Kidney (tissue), 14 donors: ENCODE data around the gene DDT. TPM values are rescaled to one million over a fixed set of nuclear protein-coding genes. Genes with fewer than 3 reads are reported as not detected.
"Not testable (repeated sequence)": the region's sequence is repeated elsewhere in the genome, so short reads cannot be mapped to it uniquely, and the experiment has no call there.

ENCODE experiments used
- DNase-seq, 5 donors: peaks; one replicate each; pipeline ENCODE4 v3.0.0-alpha.2; 2013 to 2020
- FAIRE-seq: peaks from 2 replicates; lab custom pipeline; 2012; peaks lifted over from hg19 to GRCh38; lab: Jason Lieb, UNC
- H3K27ac ChIP-seq, 2 donors: one replicate each; pipeline ENCODE4 v1.7.0; 2013; ENCODE audit warnings: low read depth in 2 of 2, low read length in 2 of 2, inconsistent platforms in 1 of 2
- H3K27me3 ChIP-seq: one replicate; pipeline ENCODE4 v1.7.1; 2013; ENCODE audit warnings: low read length, inconsistent platforms; ENCODE audit not compliant: control insufficient read depth, insufficient read depth
- H3K36me3 ChIP-seq, 3 donors: one replicate each; pipeline versions ENCODE4 v1.7.0 to v1.7.1; 2013; ENCODE audit warnings: low read length in 3 of 3, control low read depth in 1 of 3, inconsistent platforms in 1 of 3; ENCODE audit not compliant: insufficient read depth in 3 of 3, control insufficient read depth in 2 of 3
- H3K4me1 ChIP-seq, 3 donors: one replicate each; pipeline versions ENCODE4 v1.7.0 to v1.7.1; 2013; ENCODE audit warnings: low read length in 3 of 3, inconsistent platforms in 1 of 3, low read depth in 1 of 3; ENCODE audit not compliant: control insufficient read depth in 2 of 3, insufficient read depth in 2 of 3
- H3K4me3 ChIP-seq, 3 donors: one replicate each; pipeline versions ENCODE4 v1.7.0 to v1.8.1; 2013; ENCODE audit warnings: low read length in 3 of 3, control low read depth in 1 of 3, inconsistent platforms in 1 of 3
- H3K9ac ChIP-seq, 3 donors: one replicate each; pipeline versions ENCODE4 v1.7.0 to v1.7.1; 2013; ENCODE audit warnings: low read length in 3 of 3, control low read depth in 1 of 3, inconsistent platforms in 1 of 3
- H3K9me3 ChIP-seq, 3 donors: one replicate each; pipeline versions ENCODE4 v1.7.0 to v1.7.1; 2013; ENCODE audit warnings: low read length in 3 of 3, control low read depth in 1 of 3, inconsistent platforms in 1 of 3; ENCODE audit not compliant: control insufficient read depth in 2 of 3, insufficient read depth in 1 of 3
- intact Hi-C: fragments of 100-400 bp; cut with DNase I; formaldehyde crosslinking; loops from one replicate; pipeline ENCODE4 v1.11.1; 2022
- polyA plus RNA-seq: library from polyadenylated mRNA; stranded (reverse); fragments of 350-450 nt; fragmentation: Illumina TruSeq; extraction: RNeasy Lipid Tissue Mini Kit (QIAGEN cat#74804); gene quantifications from one replicate; pipeline ENCODE4 v1.2.3, GENCODE V29; 2014; ENCODE audit warnings: low read depth, low replicate concordance; ENCODE audit not compliant: insufficient read depth
- total RNA-seq: library from RNA; stranded (reverse); fragmentation: NEBNext Ultra II Directional; extraction: Animal tissue kit (Norgen Biotek cat#: 25700); gene quantifications from one replicate; pipeline ENCODE4 v1.2.1, GENCODE V29; 2021
- TF ChIP-seq, protein P1 (sequence below): IDR thresholded peaks from 3 replicates; pipeline ENCODE4 v1.5.1; 2012; ENCODE audit warnings: mild to moderate bottlenecking, moderate library complexity, borderline replicate concordance; ENCODE audit not compliant: insufficient read depth; ENCODE audit errors: extremely low read depth
- donor health status: control.
- donor health status: control.
- donor health status: control.
- donor health status: control.
- donor health status: control.
- donor health status: DM: yes; HTN: yes; CAD: no.
- donor health status: Normal renal cell carcinoma (clear cell type).

Gene DDT
- total and polyA plus RNA-seq, 2 donors from 2014 or later: 97.4 to 448 TPM

DNA sequence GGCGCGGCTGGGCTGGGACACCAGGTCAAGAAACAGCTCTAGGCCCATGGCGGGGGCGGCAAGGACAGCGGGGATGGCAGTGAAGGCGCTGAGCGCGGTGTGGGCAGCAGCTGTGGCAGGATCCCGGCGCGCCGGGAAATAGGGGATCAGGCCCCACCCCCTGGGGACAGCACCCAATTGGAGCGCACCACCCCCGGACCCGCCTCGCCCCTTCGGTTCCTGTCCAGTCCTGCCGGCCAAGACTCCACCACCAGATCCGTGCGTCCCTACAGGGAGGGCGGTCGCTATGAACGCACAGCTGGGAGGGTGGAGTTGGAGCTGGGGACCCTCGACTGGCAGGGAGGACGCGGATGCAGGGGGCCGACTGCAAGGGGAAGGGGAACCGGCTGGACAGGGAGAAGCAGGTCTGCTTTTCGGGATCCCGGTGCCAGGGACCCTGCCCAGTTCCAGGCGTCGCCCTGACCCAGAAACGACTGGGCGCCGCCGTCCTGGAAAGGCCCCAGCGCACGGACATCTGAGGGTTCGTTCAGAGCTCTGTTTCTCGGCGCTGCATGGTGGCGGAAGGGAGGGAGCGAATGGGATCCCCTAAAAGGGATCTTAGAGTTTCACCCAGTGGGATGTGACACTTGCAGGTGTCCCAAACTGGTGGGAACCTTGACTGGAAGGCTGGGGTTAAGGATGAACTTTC is 13.0 kb downstream of the DDT start, which contains the start of gene GSTT2B:
Gene GSTT2B, minus strand, starts transcription at position 112 of the 688 bp plus-strand sequence. Its CDS starts 64 bp downstream, at position 48.
- H3K4me3 ChIP-seq, H3K27ac ChIP-seq, DNase-seq, H3K27me3 ChIP-seq, H3K36me3 ChIP-seq, H3K9ac ChIP-seq, intact Hi-C loops, H3K4me1 ChIP-seq, H3K9me3 ChIP-seq: not testable (repeated sequence)
- peak; percentile 88 for FAIRE-seq

DNA sequence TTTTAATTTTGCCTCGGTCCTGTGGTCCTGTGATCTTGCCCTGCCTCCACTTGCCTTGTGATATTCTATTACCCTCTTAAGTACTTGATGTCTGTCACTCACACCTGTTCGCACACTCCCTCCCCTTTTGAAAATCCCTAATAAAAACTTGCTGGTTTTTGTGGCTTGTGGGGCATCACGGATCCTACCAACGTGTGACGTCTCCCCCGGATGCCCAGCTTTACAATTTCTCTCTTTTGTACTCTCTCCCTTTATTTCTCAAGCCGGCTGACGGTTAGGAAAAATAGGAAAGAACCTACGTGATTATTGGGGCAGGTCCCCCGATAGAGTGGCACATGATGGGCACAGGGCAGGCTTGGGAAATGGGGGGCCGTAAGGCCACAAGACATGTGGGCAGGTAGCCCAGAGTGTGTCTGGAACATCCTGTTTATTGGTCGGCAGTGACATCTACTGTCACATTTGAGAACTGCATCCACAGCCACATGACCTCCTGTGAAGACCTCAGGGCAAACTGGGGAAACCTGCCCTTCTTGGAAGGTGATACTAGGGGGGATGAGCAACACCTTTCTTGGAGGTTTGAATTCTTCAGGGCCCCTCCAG is 17.8 kb downstream of the DDT start:
- H3K27ac ChIP-seq: not testable (repeated sequence)

DNA sequence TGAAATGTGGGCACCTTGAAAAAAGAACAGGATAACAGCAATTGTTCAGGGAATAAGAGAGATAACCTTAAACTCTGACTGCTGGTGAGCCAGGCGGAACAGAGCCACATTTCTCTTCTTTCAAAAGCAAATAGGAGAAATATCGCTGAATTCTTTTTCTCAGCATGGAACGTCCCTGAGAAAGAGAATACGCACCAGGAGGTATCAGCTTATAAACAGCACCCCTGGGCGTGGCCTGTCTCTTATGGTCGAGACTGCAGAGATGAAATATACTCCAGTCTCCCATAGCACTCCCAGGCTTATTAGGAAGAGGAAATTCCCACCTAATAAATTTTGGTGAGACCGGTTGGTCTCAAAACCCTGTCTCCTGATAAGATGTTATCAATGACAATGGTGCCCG is 18.4 kb downstream of the DDT start:
- FAIRE-seq, H3K27ac ChIP-seq, intact Hi-C loops, H3K9ac ChIP-seq, H3K27me3 ChIP-seq, H3K9me3 ChIP-seq, DNase-seq, H3K4me3 ChIP-seq, H3K36me3 ChIP-seq, H3K4me1 ChIP-seq: not testable (repeated sequence)

More for the DNA sequence above, 17.8 kb downstream of the DDT start:
- intact Hi-C loops, FAIRE-seq, H3K4me3 ChIP-seq, H3K4me1 ChIP-seq, H3K36me3 ChIP-seq, H3K9me3 ChIP-seq, H3K9ac ChIP-seq, H3K27me3 ChIP-seq: not testable (repeated sequence)
- DNase-seq: peak in 4 of 5 donors; percentile 73 to 86 (median 80)
- TF ChIP-seq, protein P1, sequence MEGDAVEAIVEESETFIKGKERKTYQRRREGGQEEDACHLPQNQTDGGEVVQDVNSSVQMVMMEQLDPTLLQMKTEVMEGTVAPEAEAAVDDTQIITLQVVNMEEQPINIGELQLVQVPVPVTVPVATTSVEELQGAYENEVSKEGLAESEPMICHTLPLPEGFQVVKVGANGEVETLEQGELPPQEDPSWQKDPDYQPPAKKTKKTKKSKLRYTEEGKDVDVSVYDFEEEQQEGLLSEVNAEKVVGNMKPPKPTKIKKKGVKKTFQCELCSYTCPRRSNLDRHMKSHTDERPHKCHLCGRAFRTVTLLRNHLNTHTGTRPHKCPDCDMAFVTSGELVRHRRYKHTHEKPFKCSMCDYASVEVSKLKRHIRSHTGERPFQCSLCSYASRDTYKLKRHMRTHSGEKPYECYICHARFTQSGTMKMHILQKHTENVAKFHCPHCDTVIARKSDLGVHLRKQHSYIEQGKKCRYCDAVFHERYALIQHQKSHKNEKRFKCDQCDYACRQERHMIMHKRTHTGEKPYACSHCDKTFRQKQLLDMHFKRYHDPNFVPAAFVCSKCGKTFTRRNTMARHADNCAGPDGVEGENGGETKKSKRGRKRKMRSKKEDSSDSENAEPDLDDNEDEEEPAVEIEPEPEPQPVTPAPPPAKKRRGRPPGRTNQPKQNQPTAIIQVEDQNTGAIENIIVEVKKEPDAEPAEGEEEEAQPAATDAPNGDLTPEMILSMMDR: peak; percentile 96

DNA sequence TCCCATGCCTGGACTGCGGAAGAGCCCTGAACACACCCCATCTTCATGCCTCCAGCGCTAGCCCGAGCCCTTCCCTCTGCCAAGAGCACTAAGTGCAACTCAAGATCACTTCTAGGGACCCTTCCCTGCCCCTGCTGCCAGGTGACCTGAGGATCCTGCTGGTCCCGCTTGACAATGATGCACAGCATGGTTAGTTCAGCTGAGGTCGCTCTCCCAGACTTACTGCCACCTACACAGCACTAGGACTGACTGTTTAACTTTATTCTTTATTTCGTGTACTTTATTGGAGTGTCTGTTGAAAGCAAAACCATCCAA is 19.3 kb downstream of the DDT start:
- intact Hi-C loops: not testable (repeated sequence)

DNA sequence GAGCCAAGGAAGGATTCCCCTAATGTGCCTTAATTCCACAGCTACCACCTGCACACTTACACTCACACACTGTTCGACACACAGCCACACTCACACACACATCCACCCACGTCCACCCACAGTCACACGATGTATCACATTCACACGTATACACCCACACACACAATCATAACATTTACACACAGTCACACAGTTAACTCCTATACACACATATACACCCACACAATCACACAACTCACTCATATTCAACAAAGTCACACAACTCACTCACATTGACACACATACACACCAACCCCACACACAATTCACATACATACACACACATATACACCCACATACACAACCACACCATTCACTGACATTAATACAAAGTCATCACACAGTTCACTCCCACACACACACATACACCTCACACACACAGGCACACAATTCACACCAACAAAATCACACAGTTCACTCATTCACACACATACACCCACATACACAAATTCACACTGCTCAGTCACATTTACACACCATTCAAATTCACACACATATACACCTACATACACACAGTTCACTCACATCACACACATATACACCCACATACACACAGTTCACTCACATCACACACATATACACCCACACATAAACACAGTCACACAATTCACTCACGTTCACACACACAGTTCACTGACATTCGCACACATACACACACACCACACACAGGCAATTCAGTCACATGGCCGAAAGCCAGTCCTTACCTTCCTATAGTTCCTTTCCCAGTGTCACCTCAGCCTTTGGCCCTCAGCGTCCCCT is 19.8 kb downstream of the DDT start:
- H3K9me3 ChIP-seq, DNase-seq, H3K4me1 ChIP-seq, H3K27ac ChIP-seq, H3K4me3 ChIP-seq, intact Hi-C loops, H3K36me3 ChIP-seq, FAIRE-seq, H3K9ac ChIP-seq, H3K27me3 ChIP-seq: not testable (repeated sequence)

More for the DNA sequence above, 19.3 kb downstream of the DDT start:
- not testable (repeated sequence) for FAIRE-seq, H3K4me1 ChIP-seq, H3K9me3 ChIP-seq, H3K4me3 ChIP-seq, H3K36me3 ChIP-seq, DNase-seq, H3K9ac ChIP-seq, H3K27ac ChIP-seq, H3K27me3 ChIP-seq

DNA sequence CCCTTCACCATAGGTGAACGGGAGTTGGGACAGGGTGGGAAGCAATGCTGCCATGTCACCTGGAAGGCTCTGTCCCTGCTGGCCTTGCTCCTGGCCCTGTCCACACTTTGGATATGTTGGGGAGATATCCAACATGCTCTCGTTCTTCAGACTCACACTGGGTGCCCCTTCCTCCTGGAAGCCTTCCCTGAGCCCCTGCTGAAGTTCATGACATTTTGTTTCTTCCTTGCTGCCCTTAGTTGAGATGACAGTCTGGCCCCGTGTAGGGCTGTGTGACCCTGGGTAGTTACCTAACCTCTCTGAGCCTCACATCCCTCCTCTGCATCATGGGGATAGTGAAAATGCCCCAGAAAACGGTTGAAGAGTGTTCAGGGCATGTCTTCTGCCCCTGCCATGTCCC is 20.8 kb downstream of the DDT start:
- H3K36me3 ChIP-seq, H3K9ac ChIP-seq, H3K9me3 ChIP-seq, intact Hi-C loops, H3K4me3 ChIP-seq, H3K27ac ChIP-seq, DNase-seq, H3K4me1 ChIP-seq, FAIRE-seq, H3K27me3 ChIP-seq: not testable (repeated sequence)

DNA sequence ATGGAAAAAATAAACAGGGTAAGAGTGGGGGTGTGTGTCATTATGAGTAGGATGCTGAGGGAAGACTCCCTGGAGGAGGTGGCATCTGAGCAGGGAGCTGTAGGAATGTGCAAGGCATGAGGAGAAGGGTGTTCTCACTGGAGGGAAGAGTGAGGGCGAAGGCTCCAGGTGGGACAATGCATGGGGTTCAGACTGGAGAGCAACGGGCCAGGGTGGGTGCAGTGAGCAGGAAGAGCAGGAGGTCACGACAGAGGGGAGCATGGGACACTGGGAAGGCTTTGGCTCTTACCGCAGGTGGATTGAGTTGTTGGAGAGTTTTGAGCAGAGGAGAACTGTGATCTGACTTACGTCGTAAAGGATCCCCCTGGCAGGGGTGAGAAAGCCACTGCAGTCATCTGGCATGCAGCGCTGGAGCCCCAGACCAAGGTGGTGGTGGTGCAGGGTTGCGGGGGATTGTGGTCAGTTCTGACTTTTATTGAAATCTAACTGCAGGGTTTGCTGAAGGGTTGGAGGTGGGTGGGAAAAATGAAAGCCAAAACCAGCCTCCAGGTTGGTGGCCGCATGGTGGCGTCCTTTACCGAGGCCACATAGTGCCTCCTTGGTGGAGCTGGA is 21.3 kb downstream of the DDT start:
- H3K9ac ChIP-seq, intact Hi-C loops, H3K36me3 ChIP-seq, H3K27me3 ChIP-seq, H3K27ac ChIP-seq, H3K4me1 ChIP-seq, H3K9me3 ChIP-seq, FAIRE-seq, H3K4me3 ChIP-seq: not testable (repeated sequence)
- DNase-seq: peak in 1 of 5 donors; percentile 19
